HG03460 (cell line): ENCODE data around the gene PDE8A.

Source experiments
- ATAC-seq: cut with Tn5 transposase; IDR thresholded peaks from one replicate; pipeline ENCODE4 v1.9.1; 2021; ENCODE audit not compliant: unreplicated experiment

Gene PDE8A

DNA sequence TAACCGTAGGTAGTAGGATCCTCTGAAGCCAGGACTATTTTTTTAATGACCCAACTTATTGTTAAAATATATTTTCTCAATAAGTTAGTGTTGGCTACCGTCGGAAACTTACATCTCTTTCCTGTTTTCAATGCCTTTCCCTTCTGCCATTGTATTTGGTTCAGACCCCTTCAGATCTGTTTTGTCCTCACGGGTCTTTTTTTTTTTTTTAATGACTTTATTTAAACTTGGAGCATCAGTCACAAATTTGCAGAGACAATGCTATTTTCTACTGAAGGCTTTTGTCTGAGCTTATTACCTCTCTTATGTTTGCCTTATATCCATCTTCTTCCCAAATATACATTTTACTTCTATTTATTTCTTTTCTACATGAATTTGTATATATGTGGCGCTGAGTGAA lies 47.6 kb downstream of the PDE8A start:
- no peak for ATAC-seq

DNA sequence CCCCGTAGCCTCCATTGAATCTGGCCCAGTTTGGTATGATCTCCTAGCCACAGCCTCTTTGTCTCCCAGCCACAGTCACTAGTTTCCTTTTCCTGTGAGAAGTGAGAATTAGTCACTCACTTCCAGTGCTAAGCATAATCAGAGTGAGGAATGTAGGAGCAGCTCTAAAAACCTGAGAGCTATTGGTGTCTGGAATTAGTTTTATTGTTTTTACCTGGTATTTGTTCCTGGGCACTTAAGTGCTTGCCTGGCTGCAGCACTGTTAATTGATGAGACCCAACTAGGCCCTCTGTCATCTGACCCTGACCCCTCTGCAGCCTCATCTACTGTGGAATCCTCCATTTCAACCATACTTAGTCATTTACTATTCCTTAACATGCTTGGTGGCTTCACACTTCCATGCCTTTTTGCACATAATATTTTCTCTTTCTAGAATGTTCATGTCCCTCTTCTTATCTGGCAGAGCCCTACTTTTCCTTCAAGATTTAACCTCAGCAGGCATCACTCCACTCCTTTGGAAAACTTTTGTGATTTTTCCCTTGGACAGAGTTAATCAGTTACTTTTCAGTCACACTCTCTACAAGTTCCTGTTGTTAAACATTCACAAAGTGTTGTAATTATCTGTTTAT lies 48.8 kb downstream of the PDE8A start:
- ATAC-seq, result no peak

DNA sequence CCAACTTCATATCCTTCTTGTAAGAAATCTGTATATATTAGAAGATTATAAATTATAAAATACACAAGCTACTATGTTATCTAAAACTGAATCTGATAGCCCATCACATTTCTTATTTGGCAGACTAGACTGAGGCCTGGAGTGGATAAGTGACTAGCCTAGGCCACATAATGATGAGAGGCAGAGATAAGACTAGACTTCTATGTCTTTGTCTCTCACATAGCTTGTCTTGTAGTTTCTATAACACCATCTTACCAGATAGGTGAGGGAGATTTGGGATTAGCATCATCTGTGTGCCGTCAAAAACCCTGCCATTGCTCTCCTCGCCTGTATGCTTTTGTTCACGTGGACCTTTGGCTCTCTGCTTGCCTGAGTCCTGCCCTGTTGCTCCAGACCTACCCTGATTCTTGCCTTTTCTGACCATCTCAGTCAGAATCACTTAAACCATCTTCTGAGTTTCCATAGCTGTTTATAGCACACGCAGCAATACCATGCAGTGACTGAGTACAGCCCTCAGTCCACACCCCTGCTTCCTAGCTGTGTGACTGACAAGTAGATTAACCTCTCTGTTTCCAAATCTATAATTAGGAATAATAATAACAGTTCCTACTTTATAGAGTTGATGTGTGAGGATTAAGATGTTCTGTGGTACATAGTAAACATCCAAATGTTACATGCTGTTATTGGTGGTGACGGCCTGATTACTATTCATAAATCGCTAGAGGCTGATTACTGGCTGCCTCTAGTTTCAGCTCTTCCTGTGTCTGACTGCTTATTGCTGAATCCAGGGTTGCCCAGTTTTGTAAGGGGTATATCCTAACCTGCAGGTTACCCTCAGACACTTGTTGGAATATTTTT lies 49.7 kb downstream of the PDE8A start:
- no peak for ATAC-seq

DNA sequence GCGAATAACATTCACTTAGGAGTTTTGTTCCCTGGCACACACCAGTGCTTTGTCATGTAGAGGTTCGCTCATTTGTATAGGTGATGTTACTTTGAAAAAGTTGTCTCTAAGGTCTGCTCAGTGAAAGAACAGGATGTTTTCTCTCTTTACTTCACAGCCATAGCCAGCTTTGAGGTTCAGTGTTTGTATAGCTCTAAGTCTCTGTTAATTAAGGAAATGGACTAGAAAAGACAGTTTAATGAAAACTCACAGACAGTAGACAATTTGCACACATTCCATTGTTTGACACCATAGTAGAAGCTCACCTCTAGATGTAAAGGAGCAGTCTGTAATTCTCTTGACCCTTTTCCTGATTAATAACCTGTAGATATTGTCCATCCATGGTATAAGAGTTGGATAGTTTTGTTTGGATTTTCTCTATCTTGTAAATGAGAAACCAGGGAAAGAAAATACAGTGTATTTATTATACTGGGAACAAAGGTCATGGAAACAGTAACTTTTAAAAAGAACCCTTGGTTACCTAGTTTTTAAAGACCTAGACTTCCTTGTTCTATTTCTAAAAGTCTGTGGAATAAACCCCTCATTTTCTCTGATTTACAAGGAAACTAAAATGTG lies 50.4 kb downstream of the PDE8A start:
- no peak for ATAC-seq

DNA sequence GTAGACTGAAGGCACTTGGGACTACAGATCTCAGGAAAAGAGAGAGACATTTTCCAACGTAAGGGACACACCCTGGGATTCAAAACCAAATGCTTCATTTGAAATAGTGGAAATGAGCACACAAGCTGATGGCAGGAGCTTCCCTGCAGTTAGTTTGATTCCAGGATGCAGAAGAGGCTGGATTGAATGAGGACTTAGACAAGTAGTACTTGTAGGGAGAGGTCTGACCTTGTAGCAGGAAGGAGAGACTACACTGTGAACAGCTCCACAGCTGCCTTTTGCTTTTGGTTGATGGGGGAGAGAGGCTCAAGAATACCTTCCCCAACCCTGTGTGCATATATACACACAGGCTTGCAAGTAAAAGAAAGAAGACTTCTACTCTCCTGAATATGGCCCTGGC lies 51.5 kb downstream of the PDE8A start:
- ATAC-seq, result no peak

DNA sequence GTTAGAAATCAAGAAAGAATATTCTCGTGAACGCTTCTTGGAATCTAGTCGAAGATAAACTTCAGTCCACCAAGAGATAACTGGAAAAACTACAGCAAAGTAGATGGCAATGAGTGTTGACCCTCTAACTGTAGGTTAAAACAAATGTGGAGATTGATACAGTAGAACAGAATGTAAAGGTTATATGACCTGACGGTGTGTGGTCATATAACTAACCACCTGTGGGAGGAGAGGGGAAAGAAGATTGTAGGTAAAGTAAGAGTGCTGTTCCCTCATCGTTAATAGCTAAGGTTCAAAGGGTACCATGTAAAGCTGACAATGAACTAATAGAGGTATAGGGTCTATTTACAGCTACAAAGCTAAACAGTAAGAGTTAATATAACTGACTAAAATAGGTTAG lies 52.6 kb downstream of the PDE8A start:
- ATAC-seq, result no peak

DNA sequence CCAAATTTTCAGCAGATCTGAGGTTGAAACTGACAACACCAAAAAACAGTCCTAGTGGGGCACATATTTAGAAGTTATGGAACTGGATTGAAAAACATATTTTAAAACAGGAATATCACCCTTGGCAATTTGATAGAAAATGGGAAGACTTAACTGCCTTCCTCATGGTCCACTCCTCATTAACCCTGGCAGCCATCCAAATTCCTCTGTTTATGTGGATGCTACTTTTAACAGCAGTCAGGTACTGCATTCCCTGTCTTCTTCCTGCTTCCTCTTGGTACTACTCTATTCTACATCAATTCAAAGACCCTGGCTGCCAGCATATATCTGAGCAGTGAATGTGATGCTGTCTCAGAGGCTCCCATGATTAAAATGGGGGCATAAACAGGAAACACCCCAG lies 54.3 kb downstream of the PDE8A start:
- no peak for ATAC-seq

DNA sequence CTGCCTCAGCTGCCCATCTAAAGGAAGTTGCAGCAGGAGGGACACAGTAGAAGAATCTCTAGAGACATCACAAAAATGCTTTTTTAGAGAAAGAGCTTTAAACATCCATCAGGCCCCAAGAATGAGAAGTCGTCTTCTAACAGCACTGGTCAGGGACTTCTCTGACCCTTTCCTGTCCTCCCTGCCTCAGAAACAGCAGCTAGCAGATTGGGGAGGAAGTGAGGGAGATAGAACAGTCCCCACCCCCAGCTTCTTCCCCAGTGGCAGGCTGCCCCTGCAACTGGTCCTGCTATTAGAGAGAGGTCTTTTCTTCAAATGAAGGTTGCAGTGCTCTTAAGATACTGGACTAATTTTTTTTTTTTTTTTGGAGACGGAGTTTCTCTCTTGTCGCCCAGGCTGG lies 55.1 kb downstream of the PDE8A start:
- ATAC-seq, result no peak

DNA sequence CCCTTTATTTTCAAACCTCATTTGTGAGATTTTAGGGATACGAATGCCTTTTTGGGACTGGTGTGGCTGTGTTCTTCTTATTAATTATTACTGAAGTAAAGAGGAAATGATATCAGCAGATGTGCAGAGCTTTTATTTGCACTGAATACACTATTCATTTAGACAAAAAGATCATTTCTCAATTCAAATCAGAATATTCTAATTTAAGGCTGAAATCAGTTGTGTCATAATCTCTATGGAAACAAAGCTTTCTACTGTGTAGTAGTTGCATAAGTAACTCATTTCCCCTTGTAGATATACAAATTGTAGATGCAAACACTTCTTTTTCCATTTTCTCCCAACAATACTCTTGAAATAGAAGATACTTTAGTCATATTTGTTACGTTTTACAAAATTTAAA lies 56.0 kb downstream of the PDE8A start:
- ATAC-seq, result no peak

DNA sequence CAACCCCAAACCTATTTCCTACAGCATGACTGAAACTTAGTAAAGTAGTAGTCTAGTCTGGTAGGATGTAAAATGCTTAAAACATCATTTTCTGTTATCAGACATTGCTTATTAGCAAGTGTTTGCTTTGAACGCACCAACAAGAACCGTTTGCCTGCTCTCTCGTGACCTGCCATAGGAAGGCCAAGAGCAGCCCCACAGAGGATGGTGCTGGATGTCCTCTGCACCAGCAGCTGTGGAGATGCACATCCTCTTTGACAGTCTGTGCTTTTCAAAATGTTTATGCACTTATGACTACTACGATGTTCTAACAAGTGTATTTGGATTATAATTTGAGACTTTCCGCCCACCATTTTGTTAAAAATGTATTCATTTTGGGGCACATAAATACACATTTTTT lies 59.6 kb downstream of the PDE8A start:
- ATAC-seq, result no peak

DNA sequence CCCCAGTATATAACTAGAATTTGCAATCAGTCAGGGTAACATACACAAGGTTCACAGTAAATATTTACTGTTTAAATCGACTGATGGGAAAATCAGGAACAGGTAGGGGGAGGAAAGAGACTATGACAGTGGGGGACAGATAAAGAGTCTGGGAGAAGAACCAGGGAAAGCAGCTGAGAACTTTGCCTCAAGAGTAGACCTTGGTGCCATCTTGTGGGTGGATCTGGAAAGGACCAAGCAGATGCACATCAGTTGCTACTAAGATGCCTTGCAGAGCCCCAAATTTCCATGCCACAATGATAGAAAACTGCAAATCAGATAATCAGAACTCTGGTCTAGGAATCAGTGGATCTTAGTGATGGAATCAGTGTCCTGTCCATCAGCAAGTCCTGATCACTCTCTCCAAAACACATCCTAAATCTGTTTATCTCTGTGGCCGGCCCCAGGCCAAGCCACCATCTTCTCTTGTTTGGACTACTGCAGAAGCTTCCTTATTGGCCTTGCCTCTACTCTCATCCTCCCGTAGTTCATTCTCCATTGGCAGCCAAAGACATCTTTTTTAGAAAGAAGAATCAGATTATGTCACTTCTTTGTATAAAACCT lies 62.7 kb downstream of the PDE8A start:
- ATAC-seq, result no peak

DNA sequence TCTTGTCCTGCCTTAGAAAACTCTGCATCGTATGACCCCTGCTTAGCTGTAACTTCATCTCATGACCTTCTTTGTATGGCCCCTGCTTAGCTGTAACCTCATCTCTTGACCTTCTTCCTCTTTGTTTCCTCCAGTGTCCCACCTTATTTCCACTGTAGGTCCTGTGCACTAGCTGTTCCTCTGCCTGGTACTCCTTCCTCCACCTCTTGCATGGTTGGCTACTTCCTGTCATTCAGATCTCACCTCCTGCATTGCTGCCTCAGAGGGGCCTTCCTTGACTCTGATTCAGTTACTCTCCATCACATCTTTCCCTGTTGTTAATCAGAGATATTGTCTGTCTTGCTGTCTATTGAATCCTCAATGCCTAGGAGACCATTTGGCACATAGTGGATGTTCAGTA lies 63.2 kb downstream of the PDE8A start:
- no peak for ATAC-seq

DNA sequence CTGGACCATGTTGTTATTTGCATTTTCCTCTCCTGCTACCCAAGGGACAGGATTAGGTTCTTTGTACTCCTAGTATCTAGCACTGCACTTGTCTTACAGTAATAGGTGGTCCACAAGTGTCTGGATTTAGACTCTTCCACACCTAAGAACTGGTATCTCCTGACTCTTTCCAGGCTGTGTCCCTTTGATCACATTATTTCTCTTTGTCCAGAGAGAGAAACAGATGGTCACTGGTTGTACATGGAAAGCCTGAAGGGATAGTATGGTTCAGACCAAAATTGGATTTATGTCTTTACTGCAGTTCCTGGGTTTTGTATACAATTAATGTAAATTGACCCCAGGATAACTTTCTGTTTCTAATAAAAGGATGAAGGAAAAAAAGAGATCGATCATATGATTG lies 64.0 kb downstream of the PDE8A start:
- no peak for ATAC-seq

DNA sequence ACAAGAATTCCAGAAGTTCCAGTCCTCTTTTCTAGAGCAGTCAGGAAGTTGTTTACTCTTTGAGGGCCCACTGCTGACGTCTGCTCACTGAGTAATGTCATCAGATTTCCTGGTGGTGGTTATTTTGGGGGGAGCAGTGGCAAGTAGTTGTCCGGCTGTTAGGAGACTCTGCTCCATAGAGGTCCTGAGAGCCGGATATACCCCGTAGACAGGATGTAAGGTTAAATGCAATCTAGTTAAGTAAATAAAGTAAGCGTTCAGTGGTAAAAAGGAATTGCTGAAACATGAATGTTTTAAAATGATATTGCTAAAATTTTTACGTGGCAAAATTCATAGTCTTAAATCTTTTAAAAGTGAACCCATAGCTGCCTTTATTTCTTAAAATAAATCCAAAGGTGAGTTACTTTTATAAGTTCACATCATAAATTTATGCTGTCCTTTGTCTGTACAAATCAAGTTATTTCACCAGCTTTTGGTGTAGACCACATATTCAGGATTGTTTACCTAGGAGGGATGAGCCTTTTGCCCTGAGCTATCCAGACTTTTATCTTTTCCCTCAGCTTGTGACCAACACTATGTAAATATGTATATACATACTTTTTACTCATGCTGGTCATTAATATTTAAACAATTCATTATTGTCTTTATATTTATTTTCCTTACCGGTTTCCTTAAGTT lies 65.8 kb downstream of the PDE8A start:
- ATAC-seq, result peak; percentile 60

DNA sequence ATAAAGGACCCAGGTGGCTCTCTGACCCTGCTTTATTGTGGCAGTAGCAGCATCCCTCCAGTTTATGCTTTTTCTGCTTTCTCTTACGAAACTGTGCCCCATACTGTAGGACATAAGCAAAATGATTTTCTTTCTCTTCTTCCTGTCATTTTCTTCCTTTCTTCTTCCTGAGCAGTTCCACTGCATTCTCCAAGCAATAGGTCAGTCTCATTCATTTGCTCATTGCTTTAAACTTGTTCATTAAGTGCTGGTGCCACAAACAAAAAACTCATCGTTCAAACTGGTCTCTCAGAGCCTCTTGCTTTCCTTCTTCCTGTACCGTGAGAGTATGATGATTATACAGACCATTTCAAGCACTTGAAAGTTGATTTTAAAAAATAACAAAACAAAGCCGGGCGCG lies 66.8 kb downstream of the PDE8A start:
- ATAC-seq, result no peak

DNA sequence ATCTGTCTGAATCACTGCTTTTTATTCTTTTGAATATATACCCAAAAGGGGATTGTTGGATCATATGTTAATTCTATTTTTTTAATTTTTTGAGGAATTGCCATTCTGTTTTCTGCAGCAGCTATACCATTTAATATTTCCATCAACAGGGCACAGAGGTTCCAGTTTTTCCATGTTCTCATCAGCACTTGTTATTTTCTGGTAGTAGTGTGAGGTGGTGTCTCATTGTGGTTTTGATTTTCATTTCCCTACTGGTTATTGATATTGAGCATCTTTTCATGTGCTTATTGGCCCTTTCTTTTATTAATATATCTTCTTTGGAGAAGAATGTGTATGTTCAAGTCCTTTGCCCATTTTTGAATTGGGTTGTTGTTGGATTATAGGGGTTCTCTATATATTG lies 68.1 kb downstream of the PDE8A start:
- ATAC-seq, result no peak

DNA sequence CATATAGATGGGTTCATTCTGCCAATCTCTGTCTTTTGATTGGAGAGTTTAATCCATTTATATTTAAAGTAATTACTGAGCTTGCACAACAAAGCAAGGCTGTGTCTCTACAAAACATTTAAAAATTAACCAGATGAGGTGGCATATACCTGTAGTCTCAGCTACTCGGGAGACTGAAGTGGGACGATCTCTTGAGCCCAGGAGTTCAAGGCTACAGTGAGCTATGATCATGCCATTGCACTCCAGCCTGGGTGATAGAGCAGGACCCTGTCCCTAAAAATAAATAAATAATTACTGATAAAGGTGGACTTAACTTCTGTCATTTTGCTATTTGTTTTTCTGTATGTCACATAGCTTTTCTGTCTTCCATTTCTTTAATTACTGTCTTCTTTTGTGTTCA lies 78.1 kb downstream of the PDE8A start:
- ATAC-seq, result no peak

DNA sequence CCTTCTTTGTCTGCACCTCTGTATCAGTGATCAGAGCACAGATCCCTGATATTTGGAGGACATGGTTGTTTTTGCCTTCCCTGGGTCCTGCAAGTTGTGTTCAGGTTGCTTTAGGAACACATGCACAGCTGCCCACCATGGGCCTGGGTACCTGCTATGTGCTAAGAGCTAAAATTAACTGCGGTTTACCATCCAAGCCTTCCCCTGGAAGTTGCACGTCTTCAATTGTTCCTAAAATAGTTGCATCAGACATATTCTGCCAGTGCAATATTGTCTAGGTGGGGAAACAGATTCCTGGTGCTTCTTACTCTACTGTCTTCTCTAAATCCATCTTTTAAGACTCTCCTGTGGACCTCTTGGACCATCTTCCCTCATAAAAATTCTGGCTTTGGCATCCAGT lies 80.9 kb downstream of the PDE8A start:
- ATAC-seq, result no peak

DNA sequence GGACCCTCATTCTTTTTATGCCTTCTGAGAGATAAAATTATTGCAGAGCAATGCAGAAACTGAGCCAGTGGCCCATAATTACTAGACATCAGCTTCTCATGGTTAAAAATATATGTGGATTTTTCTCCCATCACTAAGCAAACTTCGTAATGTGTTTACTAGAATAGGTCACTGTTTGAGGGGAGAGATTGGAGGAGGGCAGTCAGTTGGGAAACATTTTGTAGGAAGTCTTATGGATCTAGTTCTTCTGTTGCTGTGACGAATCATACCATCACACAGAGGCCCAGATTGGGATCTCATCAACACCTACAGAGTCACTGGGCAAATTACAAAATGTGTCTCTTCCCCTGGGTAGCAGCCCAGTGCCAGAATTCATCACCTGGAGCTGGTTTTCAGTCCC lies 81.4 kb downstream of the PDE8A start:
- ATAC-seq, result no peak

DNA sequence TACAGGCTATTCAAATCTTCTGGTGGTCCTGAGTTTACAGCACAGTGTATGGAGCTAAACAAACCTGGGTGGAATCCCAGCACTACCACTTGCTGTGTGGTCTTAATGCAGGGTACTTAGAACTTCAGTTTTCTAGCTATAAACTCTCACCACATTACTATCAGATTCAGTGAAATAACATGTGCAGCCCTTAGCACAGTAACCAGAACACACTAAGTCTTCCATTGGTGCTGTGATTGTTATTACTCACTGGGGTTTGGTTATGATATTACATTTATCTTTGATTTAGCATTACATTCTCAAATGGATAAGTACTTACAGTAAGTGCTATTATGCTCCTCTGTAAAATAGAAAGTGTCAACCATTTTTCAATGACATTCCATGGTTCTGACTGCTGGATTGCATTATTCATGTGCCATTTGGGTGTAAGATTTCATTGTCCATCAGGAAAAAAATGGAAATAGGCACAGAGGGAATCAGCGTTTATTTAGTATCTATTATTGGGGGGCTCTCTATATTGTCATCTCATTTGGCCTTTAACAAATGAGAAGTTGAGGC lies 81.9 kb downstream of the PDE8A start:
- no peak for ATAC-seq

DNA sequence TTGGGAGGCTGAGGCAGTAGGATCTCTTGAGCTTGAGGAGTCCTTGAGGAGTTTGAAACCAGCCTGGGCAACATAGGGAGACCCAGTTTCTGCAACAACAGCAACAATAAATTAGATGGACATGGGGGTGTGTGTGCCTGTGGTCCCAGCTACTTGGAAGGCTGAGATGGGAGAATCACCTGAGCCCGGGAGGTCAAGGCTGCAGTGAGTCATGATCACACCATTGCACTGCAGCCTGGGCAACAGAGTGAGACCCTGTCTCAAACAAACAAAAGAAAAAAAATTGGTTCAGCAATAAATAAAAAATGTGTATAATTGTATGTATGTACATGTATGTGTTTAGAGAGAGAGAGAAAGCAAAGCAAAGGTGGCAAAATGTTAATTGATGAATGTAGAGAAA lies 83.1 kb downstream of the PDE8A start:
- ATAC-seq, result no peak
